HEK293 (cell line): Measurements from ENCODE around the gene MOB2.

ENCODE experiments used
- ATF2 ChIP-seq: fragments of 450-650 bp; formaldehyde crosslinking; IDR thresholded peaks from 2 replicates; pipeline ENCODE4 v1.5.1; 2016; ENCODE audit warnings: missing biosample characterization, missing genetic modification characterization, low read depth
- CTCF ChIP-seq: fragments of 450-650 bp; formaldehyde crosslinking; IDR thresholded peaks from 2 replicates; pipeline ENCODE4 v1.5.1; 2016; ENCODE audit warnings: missing biosample characterization, missing genetic modification characterization
- PRDM1 ChIP-seq: fragments of 450-650 bp; formaldehyde crosslinking; IDR thresholded peaks from 2 replicates; pipeline ENCODE4; 2016; ENCODE audit warnings: missing biosample characterization, missing genetic modification characterization
- REST ChIP-seq: fragments of 450-650 bp; formaldehyde crosslinking; IDR thresholded peaks from 2 replicates; pipeline ENCODE4 v1.5.1; 2016; ENCODE audit warnings: missing biosample characterization, missing genetic modification characterization
- YY1 ChIP-seq: fragments of 450-650 bp; formaldehyde crosslinking; IDR thresholded peaks from 2 replicates; pipeline ENCODE4 v1.5.1; 2018; ENCODE audit warnings: missing biosample characterization, missing genetic modification characterization
- ZNF121 ChIP-seq: fragments of 450-650 bp; formaldehyde crosslinking; IDR thresholded peaks from 2 replicates; pipeline ENCODE4 v1.5.1; 2016; ENCODE audit warnings: missing biosample characterization, missing genetic modification characterization
- ZNF146 ChIP-seq: fragments of 450-650 bp; formaldehyde crosslinking; IDR thresholded peaks from 2 replicates; pipeline ENCODE4 v1.5.1; 2016; ENCODE audit warnings: missing biosample characterization, missing genetic modification characterization
- ZNF23 ChIP-seq: fragments of 450-650 bp; formaldehyde crosslinking; IDR thresholded peaks from 2 replicates; pipeline ENCODE4 v1.5.1; 2016; ENCODE audit warnings: missing biosample characterization, missing genetic modification characterization, borderline replicate concordance
- ZNF274 ChIP-seq, 2 experiments: fragments of 200-500 bp in 1 of 2; fragments of 450-650 bp in 1 of 2; sonication (Bioruptor generic) in 1 of 2; formaldehyde crosslinking in 1 of 2; IDR thresholded peaks; 2 replicates each; pipeline versions ENCODE4 v1.5.1 to v1.6.1; 2014 to 2016; ENCODE audit warnings: borderline replicate concordance in 1 of 2, inconsistent platforms in 1 of 2, low read length in 1 of 2, missing biosample characterization in 1 of 2, missing genetic modification characterization in 1 of 2
- ZNF335 ChIP-seq: fragments of 450-650 bp; formaldehyde crosslinking; conservative IDR thresholded peaks from 2 replicates; pipeline ENCODE4 v1.5.1; 2016; ENCODE audit warnings: missing biosample characterization, missing genetic modification characterization
- ZNF501 ChIP-seq: fragments of 450-650 bp; formaldehyde crosslinking; IDR thresholded peaks from 2 replicates; pipeline ENCODE4 v1.5.1; 2016; ENCODE audit warnings: missing biosample characterization, missing genetic modification characterization
- ZNF580 ChIP-seq: fragments of 450-650 bp; formaldehyde crosslinking; IDR thresholded peaks from 2 replicates; pipeline ENCODE4 v1.5.1; 2016; ENCODE audit warnings: missing biosample characterization, missing genetic modification characterization

DNA sequence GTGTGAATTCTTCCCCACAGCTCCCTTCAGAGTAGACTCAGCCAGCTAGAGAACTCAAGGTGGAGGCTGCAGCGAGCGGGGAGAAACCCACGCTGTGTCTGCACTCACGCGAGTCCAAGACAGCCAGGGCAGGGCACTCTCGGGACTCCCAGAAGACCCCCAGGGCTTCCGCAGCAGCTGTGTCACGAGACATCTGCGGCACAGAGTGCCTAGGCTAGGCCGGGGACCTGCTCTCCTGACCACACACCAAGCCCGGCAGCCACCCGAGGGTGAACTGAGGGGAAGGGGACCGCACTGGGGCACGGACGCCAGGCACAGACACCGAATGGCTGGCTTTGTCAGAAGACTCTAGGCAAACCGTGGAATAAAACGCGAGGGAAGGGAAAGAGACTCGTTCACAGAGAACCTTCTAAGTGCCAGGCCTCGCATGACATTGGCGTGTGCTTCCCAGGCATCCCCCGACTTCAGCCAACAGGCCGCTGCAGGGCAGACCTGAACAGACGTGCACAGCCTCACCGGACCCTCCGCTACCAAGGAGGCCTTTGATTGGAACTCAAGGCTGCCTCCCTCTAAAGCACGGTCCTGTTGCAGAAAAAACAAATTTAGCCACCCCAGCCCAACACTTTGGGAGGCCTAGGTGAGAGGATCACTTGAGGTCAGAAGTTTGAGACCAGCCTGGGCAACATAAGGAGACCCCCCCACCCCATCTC lies 18.2 kb upstream of the MOB2 start:
- TF ChIP-seq ATF2 (tag by site-specific recombination), result no peak
- TF ChIP-seq CTCF (tag by site-specific recombination), result no peak
- TF ChIP-seq ZNF274 (IDR thresholded peaks at IDR 0.05; ENCODE audit: low read length), result no peak
- TF ChIP-seq ZNF274 (tag by site-specific recombination; IDR thresholded peaks at IDR 0.05; ENCODE audit: borderline replicate concordance), result no peak
- TF ChIP-seq ZNF146 (tag by site-specific recombination), result no peak
- no peak for TF ChIP-seq PRDM1 (tag by site-specific recombination)
- TF ChIP-seq ZNF121, result no peak
- no peak for TF ChIP-seq YY1 (tag by site-specific recombination)
- TF ChIP-seq ZNF501 (tag by site-specific recombination), result no peak
- no peak for TF ChIP-seq ZNF580 (tag by site-specific recombination)
- TF ChIP-seq ZNF23 (tag by site-specific recombination), result no peak
- TF ChIP-seq REST (tag by site-specific recombination), result no peak
- no peak for TF ChIP-seq ZNF335
